Measurements from ENCODE around the gene CYB5R3.
"Not testable (repeated sequence)": the region's sequence is repeated elsewhere in the genome, so short reads cannot be mapped to it uniquely, and the experiment has no call there.

CYB5R3 gene

GRCh38 chr22:42624551-42625106 is 24.6 kb downstream of the CYB5R3 start:
- Histone ChIP-seq H3K27ac (ENCODE audit: insufficient read depth, low read depth, low read length, poor library complexity, severe bottlenecking) (no peak overlapping the region), H3K4me1 (ENCODE audit: control insufficient read depth, insufficient read depth, low read length) (no peaks in the 10 kb centered on the region), H3K36me3 (ENCODE audit: control insufficient read depth, insufficient read depth, low read length) (peaks cover 25% of the 10 kb centered on the region), H3K4me3 (ENCODE audit: insufficient read depth, low read depth, low read length) (no peak overlapping the region), H3K9me3 (ENCODE audit: control insufficient read depth, low read length) (no peaks in the 10 kb centered on the region), H3K27me3 (ENCODE audit: control insufficient read depth, insufficient read depth, low read length, poor library complexity, severe bottlenecking) (no peaks in the 10 kb centered on the region)
- 95 to 96% methylated on average over 11 to 12 of the region's 12 CpGs for WGBS, 2 experiments

GRCh38 chr22:42623756-42624441 is 25.3 kb downstream of the CYB5R3 start:
- Histone ChIP-seq H3K27ac (ENCODE audit: insufficient read depth, low read depth, low read length, poor library complexity, severe bottlenecking) (no peak overlapping the region), H3K9me3 (ENCODE audit: control insufficient read depth, low read length) (no peaks in the 10 kb centered on the region), H3K27me3 (ENCODE audit: control insufficient read depth, insufficient read depth, low read length, poor library complexity, severe bottlenecking) (no peaks in the 10 kb centered on the region), H3K4me3 (ENCODE audit: insufficient read depth, low read depth, low read length) (no peak overlapping the region), H3K4me1 (ENCODE audit: control insufficient read depth, insufficient read depth, low read length) (no peaks in the 10 kb centered on the region), H3K36me3 (ENCODE audit: control insufficient read depth, insufficient read depth, low read length) (peaks cover 22% of the 10 kb centered on the region)
- 93 to 96% methylated on average over 29 of the region's 29 CpGs for WGBS, 2 experiments

- Histone ChIP-seq H3K27me3 (ENCODE audit: control insufficient read depth, insufficient read depth, low read length, poor library complexity, severe bottlenecking) (no peaks in the 10 kb centered on the region), H3K36me3 (ENCODE audit: control insufficient read depth, insufficient read depth, low read length) (peaks cover 16% of the 10 kb centered on the region), H3K4me1 (ENCODE audit: control insufficient read depth, insufficient read depth, low read length) (no peaks in the 10 kb centered on the region), H3K9me3 (ENCODE audit: control insufficient read depth, low read length) (no peaks in the 10 kb centered on the region), H3K27ac (ENCODE audit: insufficient read depth, low read depth, low read length, poor library complexity, severe bottlenecking) (no peak overlapping the region), H3K4me3 (ENCODE audit: insufficient read depth, low read depth, low read length) (no peak overlapping the region)
- WGBS, 2 experiments: 94% methylated on average over 18 of the region's 18 CpGs
These were observed 25.9 kb downstream of the CYB5R3 start for GRCh38 chr22:42623301-42623751.

- Histone ChIP-seq H3K4me3 (ENCODE audit: insufficient read depth, low read depth, low read length) (no peak overlapping the region), H3K27me3 (ENCODE audit: control insufficient read depth, insufficient read depth, low read length, poor library complexity, severe bottlenecking) (no peaks in the 10 kb centered on the region), H3K36me3 (ENCODE audit: control insufficient read depth, insufficient read depth, low read length) (peaks cover 11% of the 10 kb centered on the region), H3K4me1 (ENCODE audit: control insufficient read depth, insufficient read depth, low read length) (no peaks in the 10 kb centered on the region), H3K9me3 (ENCODE audit: control insufficient read depth, low read length) (no peaks in the 10 kb centered on the region), H3K27ac (ENCODE audit: insufficient read depth, low read depth, low read length, poor library complexity, severe bottlenecking) (no peak overlapping the region)
- 93 to 95% methylated on average over 20 of the region's 20 CpGs for WGBS, 2 experiments
These were observed 27.0 kb downstream of the CYB5R3 start for GRCh38 chr22:42622061-42622710.

- Histone ChIP-seq H3K27me3 (ENCODE audit: control insufficient read depth, insufficient read depth, low read length, poor library complexity, severe bottlenecking) (no peaks in the 10 kb centered on the region), H3K36me3 (ENCODE audit: control insufficient read depth, insufficient read depth, low read length) (peaks cover 7% of the 10 kb centered on the region), H3K4me1 (ENCODE audit: control insufficient read depth, insufficient read depth, low read length) (no peaks in the 10 kb centered on the region), H3K9me3 (ENCODE audit: control insufficient read depth, low read length) (no peaks in the 10 kb centered on the region), H3K27ac (ENCODE audit: insufficient read depth, low read depth, low read length, poor library complexity, severe bottlenecking) (no peak overlapping the region), H3K4me3 (ENCODE audit: insufficient read depth, low read depth, low read length) (no peak overlapping the region)
- 52 to 56% methylated on average over 11 of the region's 11 CpGs for WGBS, 2 experiments
These were observed 27.6 kb downstream of the CYB5R3 start for GRCh38 chr22:42621505-42622002.

- Histone ChIP-seq H3K27me3 (ENCODE audit: control insufficient read depth, insufficient read depth, low read length, poor library complexity, severe bottlenecking) (no peaks in the 10 kb centered on the region), H3K9me3 (ENCODE audit: control insufficient read depth, low read length) (no peaks in the 10 kb centered on the region), H3K36me3 (ENCODE audit: control insufficient read depth, insufficient read depth, low read length) (peaks cover 4% of the 10 kb centered on the region), H3K4me3 (ENCODE audit: insufficient read depth, low read depth, low read length) (no peak overlapping the region), H3K4me1 (ENCODE audit: control insufficient read depth, insufficient read depth, low read length) (peaks cover 8% of the 10 kb centered on the region), H3K27ac (ENCODE audit: insufficient read depth, low read depth, low read length, poor library complexity, severe bottlenecking) (no peak overlapping the region)
- WGBS, 2 experiments: 93 to 95% methylated on average over 4 of the region's 4 CpGs
These were observed 29.1 kb downstream of the CYB5R3 start for GRCh38 chr22:42620084-42620483.

GRCh38 chr22:42619261-42620063 is 29.7 kb downstream of the CYB5R3 start:
- WGBS, 2 experiments: 96 to 97% methylated on average over 35 of the region's 35 CpGs
- Histone ChIP-seq H3K4me3 (ENCODE audit: insufficient read depth, low read depth, low read length) (no peak overlapping the region), H3K27ac (ENCODE audit: insufficient read depth, low read depth, low read length, poor library complexity, severe bottlenecking) (no peak overlapping the region), H3K4me1 (ENCODE audit: control insufficient read depth, insufficient read depth, low read length) (peaks cover 8% of the 10 kb centered on the region), H3K36me3 (ENCODE audit: control insufficient read depth, insufficient read depth, low read length) (peaks cover 4% of the 10 kb centered on the region), H3K27me3 (ENCODE audit: control insufficient read depth, insufficient read depth, low read length, poor library complexity, severe bottlenecking) (no peaks in the 10 kb centered on the region), H3K9me3 (ENCODE audit: control insufficient read depth, low read length) (no peaks in the 10 kb centered on the region)

GRCh38 chr22:42617155-42617983 is 31.8 kb downstream of the CYB5R3 start:
- peaks cover 8% of the 10 kb centered on the region for H3K4me1 ChIP-seq (ENCODE audit: control insufficient read depth, insufficient read depth, low read length)
- H3K36me3 ChIP-seq (ENCODE audit: control insufficient read depth, insufficient read depth, low read length): no peaks in the 10 kb centered on the region
- no peak overlapping the region for H3K27ac ChIP-seq (ENCODE audit: insufficient read depth, low read depth, low read length, poor library complexity, severe bottlenecking)
- H3K27me3 ChIP-seq (ENCODE audit: control insufficient read depth, insufficient read depth, low read length, poor library complexity, severe bottlenecking): no peaks in the 10 kb centered on the region
- WGBS, 2 experiments: 80 to 81% methylated on average over 20 of the region's 20 CpGs
- H3K4me3 ChIP-seq (ENCODE audit: insufficient read depth, low read depth, low read length): no peak overlapping the region
- no peaks in the 10 kb centered on the region for H3K9me3 ChIP-seq (ENCODE audit: control insufficient read depth, low read length)

GRCh38 chr22:42615860-42616175 is 33.4 kb downstream of the CYB5R3 start:
- 76 to 77% methylated on average over 13 of the region's 13 CpGs for WGBS, 2 experiments
- not testable (repeated sequence) for H3K27me3 ChIP-seq (ENCODE audit: control insufficient read depth, insufficient read depth, low read length, poor library complexity, severe bottlenecking); H3K4me3 ChIP-seq (ENCODE audit: insufficient read depth, low read depth, low read length); H3K9me3 ChIP-seq (ENCODE audit: control insufficient read depth, low read length); H3K36me3 ChIP-seq (ENCODE audit: control insufficient read depth, insufficient read depth, low read length); H3K4me1 ChIP-seq (ENCODE audit: control insufficient read depth, insufficient read depth, low read length)
- H3K27ac ChIP-seq (ENCODE audit: insufficient read depth, low read depth, low read length, poor library complexity, severe bottlenecking): peak overlapping the region; percentile 100
